ENCODE data around the gene SOX14.

SOX14 gene

GRCh38 chr3:137787529-137787928, 23.4 kb downstream of the SOX14 start:
- no peaks in the 10 kb centered on the region for H3K9me3 Mint-ChIP-seq
- H3K27me3 Mint-ChIP-seq: peaks cover 11% of the 10 kb centered on the region
- no peak overlapping the region for H3K27ac Mint-ChIP-seq
- no peak overlapping the region for H3K4me3 Mint-ChIP-seq
- DNase-seq (no peak), ATAC-seq (no peak)
- no peaks in the 10 kb centered on the region for H3K4me1 Mint-ChIP-seq

GRCh38 chr3:137789236-137789635, 25.1 kb downstream of the SOX14 start:
- no peak for ATAC-seq
- Mint-ChIP-seq H3K27ac (no peak overlapping the region), H3K9me3 (no peaks in the 10 kb centered on the region), H3K4me3 (no peak overlapping the region), H3K4me1 (no peaks in the 10 kb centered on the region), H3K27me3 (peaks cover 11% of the 10 kb centered on the region)
- no peak for DNase-seq

- no peak overlapping the region for H3K27ac Mint-ChIP-seq
- no peaks in the 10 kb centered on the region for H3K9me3 Mint-ChIP-seq
- no peaks in the 10 kb centered on the region for H3K4me1 Mint-ChIP-seq
- H3K27me3 Mint-ChIP-seq: no peaks in the 10 kb centered on the region
- H3K4me3 Mint-ChIP-seq: no peak overlapping the region
- no peak for DNase-seq
- ATAC-seq: no peak
Observed at GRCh38 chr3:137792626-137793271, 28.6 kb downstream of the SOX14 start.

GRCh38 chr3:137796993-137797392, 32.9 kb downstream of the SOX14 start:
- peaks cover 0 to 7% of the 10 kb centered on the region in 2 donors for H3K9me3 Mint-ChIP-seq
- peaks cover 18% of the 10 kb centered on the region for H3K27me3 Mint-ChIP-seq
- DNase-seq (no peak), ATAC-seq (no peak)
- no peak overlapping the region for H3K27ac Mint-ChIP-seq
- H3K4me3 Mint-ChIP-seq: no peak overlapping the region
- H3K4me1 Mint-ChIP-seq: no peaks in the 10 kb centered on the region

GRCh38 chr3:137803215-137803614, 39.1 kb downstream of the SOX14 start:
- DNase-seq (no peak), ATAC-seq (no peak)
- no peaks in the 10 kb centered on the region for H3K4me1 Mint-ChIP-seq
- peaks cover 14 to 18% of the 10 kb centered on the region in 2 donors for H3K9me3 Mint-ChIP-seq
- H3K4me3 Mint-ChIP-seq: no peak overlapping the region
- H3K27me3 Mint-ChIP-seq: peaks cover 21% of the 10 kb centered on the region
- H3K27ac Mint-ChIP-seq: no peak overlapping the region

GRCh38 chr3:137807998-137808397, 43.9 kb downstream of the SOX14 start:
- Mint-ChIP-seq H3K4me1 (no peaks in the 10 kb centered on the region), H3K27ac (no peak overlapping the region), H3K27me3 (peaks cover 10% of the 10 kb centered on the region), H3K9me3 (peaks cover 11 to 17% of the 10 kb centered on the region in 2 donors), H3K4me3 (no peak overlapping the region)
- no peak for DNase-seq
- ATAC-seq: no peak

- H3K27me3 Mint-ChIP-seq: peaks cover 10% of the 10 kb centered on the region
Observed at GRCh38 chr3:137809509-137809908, 45.4 kb downstream of the SOX14 start.

GRCh38 chr3:137812023-137812422, 47.9 kb downstream of the SOX14 start:
- H3K4me3 Mint-ChIP-seq: no peak overlapping the region
- H3K27ac Mint-ChIP-seq: no peak overlapping the region
- H3K4me1 Mint-ChIP-seq: no peaks in the 10 kb centered on the region
- ATAC-seq: no peak
- no peak for DNase-seq
- H3K9me3 Mint-ChIP-seq: peaks cover 0 to 3% of the 10 kb centered on the region in 2 donors
- peaks cover 19% of the 10 kb centered on the region for H3K27me3 Mint-ChIP-seq

More at GRCh38 chr3:137809509-137809908, 45.4 kb downstream of the SOX14 start:
- no peak overlapping the region for H3K27ac Mint-ChIP-seq
- no peak overlapping the region for H3K4me3 Mint-ChIP-seq
- peaks cover 0 to 9% of the 10 kb centered on the region in 2 donors for H3K9me3 Mint-ChIP-seq
- H3K4me1 Mint-ChIP-seq: no peaks in the 10 kb centered on the region
- DNase-seq (no peak), ATAC-seq (no peak)

GRCh38 chr3:137815251-137815650, 51.1 kb downstream of the SOX14 start:
- Mint-ChIP-seq H3K27me3 (peaks cover 9% of the 10 kb centered on the region), H3K27ac (no peak overlapping the region), H3K4me1 (no peaks in the 10 kb centered on the region), H3K9me3 (no peaks in the 10 kb centered on the region), H3K4me3 (no peak overlapping the region)
- DNase-seq (no peak), ATAC-seq (no peak)

All from stimulated activated naive CD8-positive, alpha-beta T cell treated with anti-CD3 and anti-CD28 coated beads, Interleukin-15, amount 100 ng/mL, for 72 hours (primary cell).